Uterus (tissue), 2 donors: ENCODE measurements around the gene IQSEC3.

Source experiments
- POLR2A ChIP-seq, 2 donors: fragments of 450-650 bp; IDR thresholded peaks; one replicate each; pipeline ENCODE4 v1.6.1; 2016; ENCODE audit warnings: antibody characterized with exemption in 2 of 2, mild to moderate bottlenecking in 1 of 2, moderate library complexity in 1 of 2
- TF ChIP-seq, protein P1 (sequence below), 4 experiments: fragments of 200-600 bp in 2 of 4; fragments of 450-650 bp in 2 of 4; sonication (generic) in 2 of 4; IDR thresholded peaks; one replicate each; pipeline ENCODE4 v1.5.1; 2016 to 2019; ENCODE audit warnings: antibody characterized with exemption in 4 of 4, mild to moderate bottlenecking in 2 of 4, moderate library complexity in 1 of 4

DNA sequence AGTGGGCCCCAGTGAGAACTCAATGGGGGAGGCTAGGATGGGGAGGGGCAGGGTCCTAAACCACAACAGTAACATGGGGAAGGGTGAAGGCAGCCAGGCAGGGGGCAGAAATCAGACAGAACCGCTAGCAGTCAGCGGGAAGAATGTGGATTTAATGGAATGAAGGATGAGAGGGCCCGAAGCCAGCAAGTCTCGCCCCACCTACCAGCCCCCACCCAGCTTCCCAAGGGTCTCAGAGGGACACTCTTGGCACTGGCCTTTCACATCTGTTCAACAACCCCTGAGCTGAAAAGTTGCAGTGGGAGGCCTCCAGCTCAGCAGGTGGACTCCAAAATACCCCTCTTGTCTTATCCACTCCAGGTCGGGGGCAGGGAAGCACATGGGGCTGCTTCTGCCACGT is 153.9 kb downstream of the IQSEC3 start:
- TF ChIP-seq POLR2A (IDR thresholded peaks at IDR 0.05) = no peak
- TF ChIP-seq, protein P1, sequence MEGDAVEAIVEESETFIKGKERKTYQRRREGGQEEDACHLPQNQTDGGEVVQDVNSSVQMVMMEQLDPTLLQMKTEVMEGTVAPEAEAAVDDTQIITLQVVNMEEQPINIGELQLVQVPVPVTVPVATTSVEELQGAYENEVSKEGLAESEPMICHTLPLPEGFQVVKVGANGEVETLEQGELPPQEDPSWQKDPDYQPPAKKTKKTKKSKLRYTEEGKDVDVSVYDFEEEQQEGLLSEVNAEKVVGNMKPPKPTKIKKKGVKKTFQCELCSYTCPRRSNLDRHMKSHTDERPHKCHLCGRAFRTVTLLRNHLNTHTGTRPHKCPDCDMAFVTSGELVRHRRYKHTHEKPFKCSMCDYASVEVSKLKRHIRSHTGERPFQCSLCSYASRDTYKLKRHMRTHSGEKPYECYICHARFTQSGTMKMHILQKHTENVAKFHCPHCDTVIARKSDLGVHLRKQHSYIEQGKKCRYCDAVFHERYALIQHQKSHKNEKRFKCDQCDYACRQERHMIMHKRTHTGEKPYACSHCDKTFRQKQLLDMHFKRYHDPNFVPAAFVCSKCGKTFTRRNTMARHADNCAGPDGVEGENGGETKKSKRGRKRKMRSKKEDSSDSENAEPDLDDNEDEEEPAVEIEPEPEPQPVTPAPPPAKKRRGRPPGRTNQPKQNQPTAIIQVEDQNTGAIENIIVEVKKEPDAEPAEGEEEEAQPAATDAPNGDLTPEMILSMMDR (IDR thresholded peaks at IDR 0.05) = no peak
